Endothelial cell of umbilical vein (primary cell): Measurements from ENCODE around the gene LRRC23.
"Not testable (repeated sequence)": the region's sequence is repeated elsewhere in the genome, so short reads cannot be mapped to it uniquely, and the experiment has no call there.

Experiments
- CTCF ChIP-seq, 2 donors: IDR thresholded peaks; 1 replicate in 1 of 2; 2 replicates in 1 of 2; pipeline ENCODE4 v1.5.1; 2011; ENCODE audit warnings: low read length in 2 of 2, mild to moderate bottlenecking in 2 of 2, moderate library complexity in 2 of 2, control low read depth in 1 of 2, inconsistent platforms in 1 of 2, low read depth in 1 of 2; ENCODE audit not compliant: insufficient read depth in 1 of 2; ENCODE audit errors: extremely low read depth in 1 of 2
- EZH2 ChIP-seq: IDR thresholded peaks from 2 replicates; pipeline ENCODE4 v1.6.1; 2012; ENCODE audit warnings: borderline replicate concordance, low read depth, mild to moderate bottlenecking, moderate library complexity, low read length, inconsistent platforms; ENCODE audit not compliant: severe bottlenecking
- GATA2 ChIP-seq: IDR thresholded peaks from 2 replicates; pipeline ENCODE4 v1.7.0; 2011; ENCODE audit warnings: low read depth, mild to moderate bottlenecking, moderate library complexity, mixed read lengths, low read length; ENCODE audit not compliant: insufficient read length, insufficient read depth
- JUN ChIP-seq: IDR thresholded peaks from 2 replicates; pipeline ENCODE4 v1.6.1; 2011; ENCODE audit warnings: borderline replicate concordance, low read depth; ENCODE audit not compliant: insufficient read length, insufficient read depth
- MAX ChIP-seq: IDR thresholded peaks from 2 replicates; pipeline ENCODE4 v1.6.1; 2011; ENCODE audit not compliant: insufficient read depth, insufficient read length
- MYC ChIP-seq: IDR thresholded peaks from one replicate; pipeline ENCODE4 v1.6.1; 2011; ENCODE audit warnings: mild to moderate bottlenecking, low read depth, low read length
- POLR2A ChIP-seq: IDR thresholded peaks from 2 replicates; pipeline ENCODE4 v1.6.1; 2012; ENCODE audit warnings: low read depth, mild to moderate bottlenecking, control low read depth, low read length
- POLR2AphosphoS5 ChIP-seq: IDR thresholded peaks from 2 replicates; pipeline ENCODE4 v1.6.1; 2012; ENCODE audit warnings: low read depth, mild to moderate bottlenecking, control low read depth, low read length, moderate library complexity; ENCODE audit not compliant: insufficient read depth

- not testable (repeated sequence) for TF ChIP-seq POLR2A; CTCF (IDR thresholded peaks at IDR 0.05; ENCODE audit: extremely low read depth in 1 of 2, insufficient read depth in 1 of 2, low read depth in 1 of 2, low read length in 2 of 2); POLR2AphosphoS5; GATA2; MAX; EZH2; JUN; MYC
Measured at GRCh38 chr12:6908141-6908540, 3.5 kb downstream of the LRRC23 start.
